DOHH2 (cell line): Measurements from ENCODE around the gene GRAP.
"Not testable (repeated sequence)": the region's sequence is repeated elsewhere in the genome, so short reads cannot be mapped to it uniquely, and the experiment has no call there.

ENCODE experiments used
- H3F3A ChIP-seq: fragments of 200-600 bp; sonication (generic), shearing (Covaris generic); 2 replicates; pipeline ENCODE4 v1.6.0; 2016; ENCODE audit warnings: antibody characterized with exemption, mild to moderate bottlenecking; ENCODE audit not compliant: control insufficient read depth, insufficient read depth
- H3K27ac ChIP-seq: fragments of 200-600 bp; sonication (generic); 2 replicates; pipeline ENCODE4 v1.5.1; 2014; ENCODE audit warnings: low read depth, mild to moderate bottlenecking, low read length, moderate library complexity
- H3K27me3 ChIP-seq: fragments of 200-600 bp; sonication (generic); 2 replicates; pipeline ENCODE4 v1.6.1; 2014; ENCODE audit warnings: mild to moderate bottlenecking, low read length, mixed read lengths; ENCODE audit not compliant: control insufficient read depth
- H3K36me3 ChIP-seq: fragments of 200-600 bp; sonication (generic); 2 replicates; pipeline ENCODE4 v1.6.1; 2014; ENCODE audit warnings: mild to moderate bottlenecking, low read length, moderate library complexity, mixed read lengths; ENCODE audit not compliant: control insufficient read depth
- H3K4me1 ChIP-seq: fragments of 200-600 bp; sonication (generic); 2 replicates; pipeline ENCODE4 v1.6.1; 2014; ENCODE audit warnings: mild to moderate bottlenecking, low read length, mixed read lengths; ENCODE audit not compliant: control insufficient read depth
- H3K4me2 ChIP-seq: fragments of 200-600 bp; sonication (generic); 2 replicates; pipeline ENCODE4 v1.6.0; 2014; ENCODE audit warnings: mild to moderate bottlenecking, low read length, moderate library complexity
- H3K4me3 ChIP-seq: fragments of 200-600 bp; sonication (generic); 2 replicates; pipeline ENCODE4 v1.5.1; 2014; ENCODE audit warnings: mild to moderate bottlenecking, low read length, mixed read lengths
- H3K79me2 ChIP-seq: fragments of 200-600 bp; sonication (generic); 2 replicates; pipeline ENCODE4 v1.6.1; 2014; ENCODE audit warnings: mild to moderate bottlenecking, low read length, mixed read lengths; ENCODE audit not compliant: control insufficient read depth
- H3K9me2 ChIP-seq: fragments of 200-600 bp; sonication (generic); replicated peaks from 2 replicates; pipeline ENCODE4 v1.6.1; 2014; ENCODE audit warnings: mild to moderate bottlenecking, low read length, mixed read lengths; ENCODE audit not compliant: control insufficient read depth
- H3K9me3 ChIP-seq: fragments of 200-600 bp; sonication (generic); 2 replicates; pipeline ENCODE4 v1.6.1; 2014; ENCODE audit warnings: antibody characterized with exemption, low read length, mixed read lengths; ENCODE audit not compliant: control insufficient read depth, insufficient read depth
- H4K20me1 ChIP-seq: fragments of 200-600 bp; sonication (generic); 2 replicates; pipeline ENCODE4 v1.6.0; 2014; ENCODE audit warnings: low read depth, mild to moderate bottlenecking, antibody characterized with exemption, low read length, moderate library complexity; ENCODE audit not compliant: control insufficient read depth, insufficient read depth

Gene GRAP

GRCh38 chr17:19048826-19049225, 2.1 kb upstream of the GRAP start:
- H3K79me2 ChIP-seq, H3K4me3 ChIP-seq, H3K9me2 ChIP-seq, H3K4me1 ChIP-seq, H3K36me3 ChIP-seq, H4K20me1 ChIP-seq, H3K9me3 ChIP-seq, H3K27me3 ChIP-seq, H3F3A ChIP-seq: not testable (repeated sequence)
- peak overlapping the region; percentile 62 for H3K27ac ChIP-seq
- H3K4me2 ChIP-seq: peak overlapping the region; percentile 36; the same call in 1 of the 2 replicates

GRCh38 chr17:19047510-19047909, 753 bp upstream of the GRAP start:
- not testable (repeated sequence) for H3F3A ChIP-seq, H3K9me2 ChIP-seq, H3K4me3 ChIP-seq, H3K79me2 ChIP-seq, H3K4me2 ChIP-seq, H3K9me3 ChIP-seq, H3K27me3 ChIP-seq, H4K20me1 ChIP-seq, H3K4me1 ChIP-seq, H3K36me3 ChIP-seq
- peak overlapping the region; percentile 34; the same call in 1 of the 2 replicates for H3K27ac ChIP-seq

GRCh38 chr17:19044643-19045042, 2.1 kb downstream of the GRAP start:
- not testable (repeated sequence) for H3K9me3 ChIP-seq, H3F3A ChIP-seq, H3K9me2 ChIP-seq, H3K4me2 ChIP-seq, H3K27me3 ChIP-seq, H3K36me3 ChIP-seq, H4K20me1 ChIP-seq, H3K27ac ChIP-seq, H3K4me3 ChIP-seq, H3K79me2 ChIP-seq
- peaks cover 13% of the 10 kb centered on the region for H3K4me1 ChIP-seq

- peak overlapping the region; percentile 53 for H3K4me2 ChIP-seq
- H3K79me2 ChIP-seq, H3K36me3 ChIP-seq, H3K27me3 ChIP-seq, H3K9me2 ChIP-seq, H3K9me3 ChIP-seq, H4K20me1 ChIP-seq, H3F3A ChIP-seq: not testable (repeated sequence)
- H3K4me1 ChIP-seq: peaks cover 13% of the 10 kb centered on the region; the same call in 1 of the 2 replicates
- H3K27ac ChIP-seq: peak overlapping the region; percentile 69
- peak overlapping the region; percentile 38; the same call in 1 of the 2 replicates for H3K4me3 ChIP-seq
These were observed 3.7 kb downstream of the GRAP start for GRCh38 chr17:19043032-19043431.

GRCh38 chr17:19042369-19042768, 4.4 kb downstream of the GRAP start:
- H3K4me2 ChIP-seq, H3K79me2 ChIP-seq, H3K36me3 ChIP-seq, H3F3A ChIP-seq, H3K9me2 ChIP-seq, H3K27me3 ChIP-seq, H3K9me3 ChIP-seq, H4K20me1 ChIP-seq, H3K4me3 ChIP-seq, H3K27ac ChIP-seq: not testable (repeated sequence)
- peaks cover 13% of the 10 kb centered on the region; the same call in 1 of the 2 replicates for H3K4me1 ChIP-seq

GRCh38 chr17:19041871-19042270, 4.9 kb downstream of the GRAP start:
- peak overlapping the region; percentile 62 for H3K27ac ChIP-seq
- not testable (repeated sequence) for H3F3A ChIP-seq, H3K27me3 ChIP-seq

GRCh38 chr17:19040350-19040749, 6.4 kb downstream of the GRAP start:
- not testable (repeated sequence) for H3K9me2 ChIP-seq, H4K20me1 ChIP-seq, H3K9me3 ChIP-seq, H3K36me3 ChIP-seq, H3K79me2 ChIP-seq, H3K4me3 ChIP-seq, H3F3A ChIP-seq, H3K27me3 ChIP-seq
- H3K4me2 ChIP-seq: peak overlapping the region; percentile 39; the same call in 1 of the 2 replicates
- peaks cover 15% of the 10 kb centered on the region; the same call in 1 of the 2 replicates for H3K4me1 ChIP-seq
- peak overlapping the region; percentile 63 for H3K27ac ChIP-seq

More at GRCh38 chr17:19041871-19042270, 4.9 kb downstream of the GRAP start:
- Histone ChIP-seq H3K4me1 (peaks cover 15% of the 10 kb centered on the region; the same call in 1 of the 2 replicates), H3K4me2 (peak overlapping the region; percentile 42; the same call in 1 of the 2 replicates)
- H3K4me3 ChIP-seq, H3K79me2 ChIP-seq, H3K9me2 ChIP-seq, H4K20me1 ChIP-seq, H3K9me3 ChIP-seq, H3K36me3 ChIP-seq: not testable (repeated sequence)

GRCh38 chr17:19038730-19039129, 8.0 kb downstream of the GRAP start:
- not testable (repeated sequence) for H3K4me2 ChIP-seq, H3K27ac ChIP-seq, H4K20me1 ChIP-seq, H3F3A ChIP-seq, H3K27me3 ChIP-seq, H3K4me3 ChIP-seq, H3K79me2 ChIP-seq, H3K36me3 ChIP-seq, H3K9me2 ChIP-seq, H3K9me3 ChIP-seq
- H3K4me1 ChIP-seq: peaks cover 15% of the 10 kb centered on the region; the same call in 1 of the 2 replicates
